HG03442 (cell line): ENCODE results near the gene PDPN.

ENCODE experiments used
- ATAC-seq: cut with Tn5 transposase; IDR thresholded peaks from one replicate; pipeline ENCODE4 v1.9.1; 2021; ENCODE audit warnings: mild to moderate bottlenecking, moderate library complexity; ENCODE audit not compliant: unreplicated experiment

PDPN gene

GRCh38 chr1:13616234-13616633 lies 32.6 kb downstream of the PDPN start:
- ATAC-seq: no peak

- ATAC-seq: no peak
These were observed 33.5 kb downstream of the PDPN start for GRCh38 chr1:13617108-13617507.

GRCh38 chr1:13617773-13618172 lies 34.1 kb downstream of the PDPN start:
- ATAC-seq: no peak

GRCh38 chr1:13618483-13618882 lies 34.9 kb downstream of the PDPN start:
- no peak for ATAC-seq

GRCh38 chr1:13619909-13620308 lies 36.3 kb downstream of the PDPN start:
- ATAC-seq: no peak

GRCh38 chr1:13620825-13621224 lies 37.2 kb downstream of the PDPN start:
- no peak for ATAC-seq

GRCh38 chr1:13622446-13622845 lies 38.8 kb downstream of the PDPN start:
- no peak for ATAC-seq

- no peak for ATAC-seq
These were observed 39.5 kb downstream of the PDPN start for GRCh38 chr1:13623021-13623637.

- no peak for ATAC-seq
These were observed 40.9 kb downstream of the PDPN start for GRCh38 chr1:13624526-13624925.

GRCh38 chr1:13627127-13627526 lies 43.5 kb downstream of the PDPN start:
- no peak for ATAC-seq

GRCh38 chr1:13628218-13628617 lies 44.6 kb downstream of the PDPN start:
- ATAC-seq: no peak

GRCh38 chr1:13628711-13629110 lies 45.1 kb downstream of the PDPN start:
- no peak for ATAC-seq

- ATAC-seq: no peak
These were observed 58.8 kb downstream of the PDPN start for GRCh38 chr1:13642306-13643004.

- no peak for ATAC-seq
These were observed 59.4 kb downstream of the PDPN start for GRCh38 chr1:13643017-13643416.

- no peak for ATAC-seq
These were observed 62.9 kb downstream of the PDPN start for GRCh38 chr1:13646521-13646920.

- no peak for ATAC-seq
These were observed 67.6 kb downstream of the PDPN start for GRCh38 chr1:13651279-13651678.

GRCh38 chr1:13652238-13652637 lies 68.6 kb downstream of the PDPN start:
- no peak for ATAC-seq

- no peak for ATAC-seq
These were observed 77.9 kb downstream of the PDPN start for GRCh38 chr1:13661539-13661938.

GRCh38 chr1:13662493-13662892 lies 78.9 kb downstream of the PDPN start:
- no peak for ATAC-seq

GRCh38 chr1:13663969-13664368 lies 80.3 kb downstream of the PDPN start:
- ATAC-seq: no peak

- ATAC-seq: no peak
These were observed 80.8 kb downstream of the PDPN start for GRCh38 chr1:13664451-13664850.

GRCh38 chr1:13666317-13666716 lies 82.7 kb downstream of the PDPN start:
- no peak for ATAC-seq
